ENCODE results near the gene LRFN2.
A peak's percentile ranks its signal among the peaks of the same experiment; 100 is the strongest.

The LRFN2 gene

GRCh38 chr6:40550202-40551101 is 36.7 kb downstream of the LRFN2 start:
- TF ChIP-seq CTCF (IDR thresholded peaks at IDR 0.05; ENCODE audit: borderline replicate concordance, insufficient read depth, low read depth, low read length), result peak; percentile 66; the same call in 1 of the 2 replicates
- H3K4me3 ChIP-seq (ENCODE audit: low read depth, low read length), result no peak overlapping the region

GRCh38 chr6:40545954-40546353 is 41.2 kb downstream of the LRFN2 start:
- no peak overlapping the region for H3K4me3 ChIP-seq (ENCODE audit: low read depth, low read length)
- TF ChIP-seq CTCF (IDR thresholded peaks at IDR 0.05; ENCODE audit: borderline replicate concordance, insufficient read depth, low read depth, low read length), result no peak

GRCh38 chr6:40543776-40544175 is 43.4 kb downstream of the LRFN2 start:
- H3K4me3 ChIP-seq (ENCODE audit: low read depth, low read length), result no peak overlapping the region
- no peak for TF ChIP-seq CTCF (IDR thresholded peaks at IDR 0.05; ENCODE audit: borderline replicate concordance, insufficient read depth, low read depth, low read length)

GRCh38 chr6:40543146-40543545 is 44.0 kb downstream of the LRFN2 start:
- no peak for TF ChIP-seq CTCF (IDR thresholded peaks at IDR 0.05; ENCODE audit: borderline replicate concordance, insufficient read depth, low read depth, low read length)
- H3K4me3 ChIP-seq (ENCODE audit: low read depth, low read length), result no peak overlapping the region

- no peak overlapping the region for H3K4me3 ChIP-seq (ENCODE audit: low read depth, low read length)
- no peak for TF ChIP-seq CTCF (IDR thresholded peaks at IDR 0.05; ENCODE audit: borderline replicate concordance, insufficient read depth, low read depth, low read length)
These were observed 44.9 kb downstream of the LRFN2 start for GRCh38 chr6:40542175-40542764.

GRCh38 chr6:40541556-40542174 is 45.5 kb downstream of the LRFN2 start:
- no peak overlapping the region for H3K4me3 ChIP-seq (ENCODE audit: low read depth, low read length)
- no peak for TF ChIP-seq CTCF (IDR thresholded peaks at IDR 0.05; ENCODE audit: borderline replicate concordance, insufficient read depth, low read depth, low read length)
